HTR-8/SVneo (cell line): ENCODE data around the gene FADD.

Experiments used
- DNase-seq: peaks from one replicate; pipeline ENCODE4 v3.0.0; 2011; ENCODE audit warnings: low spot score, mixed read lengths; ENCODE audit not compliant: insufficient read length
- FAIRE-seq: peaks from 2 replicates; lab custom pipeline; 2011; peaks lifted over from hg19 to GRCh38; lab: Jason Lieb, UNC

FADD gene

DNA sequence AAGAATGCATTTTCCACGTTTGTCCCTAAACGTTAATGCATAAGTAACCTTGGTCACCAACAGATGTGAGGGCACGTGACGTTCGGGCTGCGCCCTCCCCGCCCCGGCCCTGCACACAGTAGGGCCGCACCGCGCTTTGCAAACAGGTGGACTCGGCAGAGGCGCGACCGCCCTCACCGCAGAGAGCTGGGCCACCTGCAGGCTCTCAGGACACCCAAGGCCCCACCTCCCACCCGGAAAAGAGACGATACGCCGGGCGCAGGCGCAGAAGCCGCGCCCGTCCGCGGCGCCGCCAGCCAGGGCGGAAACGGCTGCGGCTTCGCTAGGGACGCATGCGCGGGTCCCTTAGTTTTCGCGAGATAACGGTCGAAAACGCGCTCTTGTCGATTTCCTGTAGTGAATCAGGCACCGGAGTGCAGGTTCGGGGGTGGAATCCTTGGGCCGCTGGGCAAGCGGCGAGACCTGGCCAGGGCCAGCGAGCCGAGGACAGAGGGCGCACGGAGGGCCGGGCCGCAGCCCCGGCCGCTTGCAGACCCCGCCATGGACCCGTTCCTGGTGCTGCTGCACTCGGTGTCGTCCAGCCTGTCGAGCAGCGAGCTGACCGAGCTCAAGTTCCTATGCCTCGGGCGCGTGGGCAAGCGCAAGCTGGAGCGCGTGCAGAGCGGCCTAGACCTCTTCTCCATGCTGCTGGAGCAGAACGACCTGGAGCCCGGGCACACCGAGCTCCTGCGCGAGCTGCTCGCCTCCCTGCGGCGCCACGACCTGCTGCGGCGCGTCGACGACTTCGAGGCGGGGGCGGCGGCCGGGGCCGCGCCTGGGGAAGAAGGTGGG lies at the start of gene FADD:
FADD (plus strand) TSS at position 377 of the 831 bp plus-strand sequence; CDS start at position 541, 164 bp downstream.
- peak; percentile 51 for FAIRE-seq
- peak; percentile 96 for DNase-seq

GRCh38 chr11:70155386-70155785 lies 47.7 kb upstream of the FADD start:
- FAIRE-seq (no peak), DNase-seq (no peak)

- FAIRE-seq (peak; percentile 48), DNase-seq (no peak)
These were observed 46.6 kb upstream of the FADD start for GRCh38 chr11:70156291-70157037.

DNA sequence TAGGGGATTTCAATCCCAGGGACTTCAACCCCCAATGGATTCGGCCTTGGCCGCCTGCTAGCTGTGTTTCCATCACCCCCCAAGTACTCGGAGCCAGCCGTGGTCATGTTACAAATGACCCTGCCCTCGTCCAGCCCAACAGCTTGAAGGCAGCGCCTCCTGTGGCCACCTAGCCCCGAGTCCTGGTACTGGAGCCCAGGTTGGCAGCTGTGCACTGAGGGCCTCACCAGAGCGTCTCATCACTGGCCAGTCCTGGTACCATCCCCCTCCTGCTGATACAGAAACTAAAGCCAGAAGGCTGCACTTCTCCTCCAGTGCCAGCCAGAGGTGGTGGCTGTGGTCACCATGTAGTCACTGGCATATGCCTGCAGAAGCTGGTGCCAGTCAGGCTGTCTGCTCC lies 44.9 kb upstream of the FADD start:
- no peak for FAIRE-seq

DNA sequence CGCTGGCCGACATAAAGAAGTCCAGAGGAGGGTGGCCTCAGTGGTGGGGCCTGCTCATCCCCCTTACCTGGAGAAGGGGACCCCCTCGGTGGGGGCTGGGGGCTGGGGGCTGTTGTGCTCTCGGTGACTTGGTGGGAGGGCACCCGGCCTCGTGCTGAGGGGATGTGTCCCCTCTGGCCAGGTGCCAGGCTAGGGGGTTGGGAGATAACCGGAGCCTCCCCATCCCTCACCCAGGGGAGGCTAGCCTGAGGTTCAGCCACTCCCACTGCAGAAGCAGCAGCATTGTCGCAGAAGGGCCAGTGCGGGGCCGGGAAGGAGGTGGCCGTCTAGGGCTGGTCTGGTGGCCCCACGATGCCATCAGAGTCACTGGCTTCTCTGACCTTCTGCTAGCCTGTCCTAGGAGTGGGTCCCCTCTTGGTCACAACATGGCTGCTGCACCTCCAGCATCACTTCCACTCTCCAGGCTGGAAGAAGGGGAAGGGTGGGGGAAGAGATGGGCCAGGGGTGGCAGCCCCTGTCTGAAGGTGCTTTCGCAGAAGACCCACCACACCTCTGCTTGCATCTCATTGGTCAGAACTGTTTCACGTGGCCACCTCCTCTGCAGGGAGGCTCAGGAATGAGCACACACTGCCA lies 44.2 kb upstream of the FADD start:
- FAIRE-seq = peak; percentile 44
- no peak for DNase-seq

More for the DNA sequence above, 44.9 kb upstream of the FADD start:
- DNase-seq = peak; percentile 40

DNA sequence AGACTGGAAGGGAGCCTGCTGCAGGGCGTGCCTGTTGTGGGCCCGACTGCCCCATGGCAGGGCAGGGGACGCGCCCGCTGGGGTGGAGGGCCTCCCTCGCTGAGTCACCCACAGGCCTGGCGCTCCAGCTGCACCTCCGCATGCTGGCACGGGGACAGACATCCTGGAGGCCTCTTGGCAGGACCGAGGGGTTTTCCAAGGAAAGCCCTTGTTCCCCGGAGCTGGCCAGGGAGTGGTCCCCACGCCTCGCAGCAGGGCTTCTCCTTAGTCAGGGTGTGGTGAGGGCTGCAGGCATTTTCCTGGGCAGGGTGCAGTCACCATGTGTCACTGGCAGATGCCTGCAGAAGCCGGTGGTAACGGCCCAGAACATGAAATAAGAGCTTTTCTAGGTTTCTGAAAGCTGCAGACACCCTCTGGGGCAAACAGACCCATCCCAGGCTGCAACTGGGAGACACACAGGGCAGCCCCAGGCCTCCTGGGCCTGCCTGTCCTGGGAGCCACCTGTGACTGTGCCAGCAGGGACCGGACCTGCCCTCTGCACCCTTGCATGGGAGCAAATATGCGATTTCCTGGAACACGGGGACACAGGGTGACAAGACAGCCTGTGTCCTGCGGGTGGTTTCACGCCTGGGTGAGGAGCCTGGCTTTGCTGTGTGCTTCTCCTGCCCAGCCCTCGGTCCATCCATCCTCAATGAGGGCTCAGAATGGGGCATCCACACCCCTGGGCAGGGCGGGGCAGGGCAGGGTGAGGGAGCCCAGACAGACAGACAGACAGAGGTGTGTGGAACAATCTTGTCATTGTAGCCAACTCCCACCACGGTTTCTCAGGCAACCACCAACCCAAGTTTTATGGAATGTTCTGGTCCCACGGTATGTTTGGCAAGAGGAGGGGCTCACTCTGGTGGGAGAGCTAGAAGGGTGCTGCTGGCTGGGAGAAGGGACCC lies 43.2 kb upstream of the FADD start:
- FAIRE-seq (peak; percentile 13), DNase-seq (no peak)

DNA sequence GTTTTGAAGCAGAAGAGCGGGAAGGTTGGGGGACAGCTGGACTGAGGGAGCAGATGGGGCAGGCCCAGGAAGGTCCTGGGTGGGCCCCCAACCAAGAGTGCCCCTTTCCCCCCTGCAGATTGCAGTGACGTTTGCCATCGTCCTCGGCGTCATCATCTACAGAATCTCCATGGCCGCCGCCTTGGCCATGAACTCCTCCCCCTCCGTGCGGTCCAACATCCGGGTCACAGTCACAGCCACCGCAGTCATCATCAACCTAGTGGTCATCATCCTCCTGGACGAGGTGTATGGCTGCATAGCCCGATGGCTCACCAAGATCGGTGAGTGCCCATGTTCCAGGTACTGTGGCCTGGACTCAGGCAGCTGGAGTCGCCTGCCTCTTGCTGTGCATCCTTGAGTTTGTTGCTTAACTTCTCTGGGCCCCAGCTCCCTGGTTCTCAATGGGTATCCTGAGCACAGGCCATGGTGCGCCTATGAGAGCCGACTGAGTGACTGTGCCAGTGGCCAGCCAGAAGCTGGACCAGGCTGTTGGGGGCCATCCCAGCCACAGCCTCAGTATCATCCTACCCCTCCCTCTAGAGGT lies 42.0 kb upstream of the FADD start:
- DNase-seq (no peak), FAIRE-seq (no peak)

- FAIRE-seq = no peak
- no peak for DNase-seq
These were observed 38.4 kb upstream of the FADD start for GRCh38 chr11:70164705-70165104.

DNA sequence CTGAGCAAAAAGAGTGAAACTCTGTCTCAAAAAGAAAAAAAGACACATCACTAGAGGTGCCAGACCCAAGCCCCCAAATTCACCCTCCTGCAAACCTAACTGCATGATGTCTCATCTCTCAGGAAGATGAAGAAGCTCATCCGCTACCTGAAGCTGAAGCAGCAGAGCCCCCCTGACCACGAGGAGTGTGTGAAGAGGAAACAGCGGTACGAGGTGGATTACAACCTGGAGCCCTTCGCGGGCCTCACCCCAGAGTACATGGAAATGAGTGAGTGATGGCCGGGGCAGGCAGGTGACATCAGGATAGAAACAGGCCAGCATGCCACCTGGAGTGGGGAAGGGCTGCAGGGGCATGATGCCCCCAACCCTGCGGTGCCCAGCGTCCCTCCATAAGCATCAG lies 36.0 kb upstream of the FADD start:
- FAIRE-seq (no peak), DNase-seq (no peak)

GRCh38 chr11:70167723-70168404 lies 35.2 kb upstream of the FADD start:
- no peak for DNase-seq
- no peak for FAIRE-seq

- DNase-seq (no peak), FAIRE-seq (no peak)
These were observed 34.7 kb upstream of the FADD start for GRCh38 chr11:70168405-70168754.

- FAIRE-seq (no peak), DNase-seq (no peak)
These were observed 34.0 kb upstream of the FADD start for GRCh38 chr11:70169127-70169526.

DNA sequence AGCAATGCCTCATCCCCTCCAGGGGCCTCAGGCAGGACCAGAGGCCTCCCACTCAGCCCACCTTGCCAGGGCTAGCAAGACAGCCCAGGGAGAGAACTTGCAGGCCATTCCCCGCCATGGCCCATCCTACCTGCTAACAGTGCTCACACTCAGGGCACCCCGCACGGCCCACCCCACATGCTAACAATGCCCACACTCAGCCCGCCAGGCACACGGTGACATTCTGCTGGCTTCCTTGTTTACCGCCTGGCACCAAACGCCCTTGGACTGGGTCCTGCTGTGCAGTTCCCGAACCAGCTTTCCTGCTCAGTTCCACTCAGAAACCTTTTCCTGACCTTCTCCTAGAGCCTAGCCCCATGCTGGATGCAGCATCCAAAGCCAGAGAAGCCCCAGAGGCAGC lies 33.5 kb upstream of the FADD start:
- FAIRE-seq = no peak

GRCh38 chr11:70170596-70171210 lies 32.4 kb upstream of the FADD start:
- FAIRE-seq (no peak), DNase-seq (no peak)

More for the DNA sequence above, 33.5 kb upstream of the FADD start:
- DNase-seq = no peak

- FAIRE-seq = peak; percentile 20
- DNase-seq = no peak
These were observed 30.1 kb upstream of the FADD start for GRCh38 chr11:70173018-70173417.

DNA sequence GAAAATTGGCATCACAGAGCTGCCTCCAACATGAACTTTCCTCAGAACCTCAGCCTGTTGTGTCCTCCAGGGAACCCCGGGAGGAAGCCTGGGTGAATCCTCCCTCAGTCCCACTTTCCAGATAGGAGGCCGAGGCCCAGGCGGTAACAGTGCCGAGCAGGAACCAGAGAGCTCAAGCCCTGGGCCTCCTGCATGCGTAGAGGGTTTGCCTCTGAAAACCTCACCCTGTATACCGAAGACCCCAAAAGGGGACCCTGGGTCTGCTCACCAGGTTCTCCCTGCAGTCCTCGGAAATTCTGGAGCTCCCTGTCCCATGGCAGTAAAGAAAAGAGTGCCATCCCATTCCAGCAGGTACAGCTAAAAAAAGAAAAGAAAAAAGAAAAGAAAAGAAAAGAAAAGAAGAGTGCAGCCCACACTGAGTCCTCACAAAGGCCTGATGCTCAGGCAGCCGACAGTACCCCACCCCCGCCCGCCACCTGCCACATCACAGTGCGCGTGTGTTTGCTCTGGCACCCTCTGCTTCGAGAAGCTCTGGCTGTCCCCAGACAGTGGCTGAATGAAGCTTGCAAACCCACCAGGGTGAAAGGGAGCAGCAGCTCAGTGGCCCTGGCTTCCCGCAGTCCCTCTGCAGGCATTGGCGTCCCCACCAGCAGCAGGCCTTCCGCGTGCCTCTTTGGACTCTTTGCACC lies 28.4 kb upstream of the FADD start:
- DNase-seq (no peak), FAIRE-seq (no peak)

DNA sequence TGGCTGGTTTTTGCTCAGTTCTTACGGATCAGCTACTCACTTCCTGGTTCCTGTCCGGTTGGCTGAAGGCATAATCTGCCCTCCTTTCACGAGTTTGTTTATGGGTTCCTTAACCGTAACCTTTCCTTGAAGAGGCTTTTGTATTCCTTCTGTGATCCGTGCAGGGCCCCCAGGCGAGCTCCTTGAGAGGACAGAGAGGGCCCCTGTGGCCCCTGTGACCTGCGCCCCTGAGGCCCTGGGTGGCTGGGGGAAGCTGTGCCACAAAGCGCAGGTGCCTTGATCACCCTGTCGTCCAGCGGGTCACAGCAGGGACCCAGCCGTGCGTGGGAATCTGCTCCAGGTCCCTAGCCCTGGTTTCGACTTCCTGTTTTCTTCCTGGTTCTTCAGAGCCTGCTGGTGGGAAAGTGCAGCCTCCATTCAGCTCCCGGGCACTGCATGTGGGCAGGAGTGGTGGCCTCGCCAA lies 27.8 kb upstream of the FADD start:
- DNase-seq (no peak), FAIRE-seq (no peak)
